ENCODE results near the gene WEE1. TPM values are rescaled to one million over a fixed set of nuclear protein-coding genes. Genes with fewer than 3 reads are reported as not detected.

WEE1 gene
- total RNA-seq, 2 experiments from 2014 or later, result 41.8 to 46.6 TPM

- Mint-ChIP-seq H3K4me3 (no peak overlapping the region), H3K36me3 (ENCODE audit: low read depth) (no peaks in the 10 kb centered on the region), H3K27ac (no peak overlapping the region), H3K4me1 (ENCODE audit: low read depth) (peaks cover 12% of the 10 kb centered on the region), H3K27me3 (ENCODE audit: low read depth) (peaks cover 3% of the 10 kb centered on the region), H3K9me3 (no peaks in the 10 kb centered on the region)
- no peak for DNase-seq
- CTCF ChIA-PET, result interaction anchor here (0.6 kb wide), 1 partner anchor 301 kb away, joined by 3 read pairs; no protein-coding TSS in a partner anchor
- intact Hi-C loops (cut with micrococcal nuclease), result loop anchor here (10.0 kb wide), 1 partner anchor 654 kb away; the partner anchor contains the start of gene AKIP1
Observed at GRCh38 chr11:9568161-9568853, 5.2 kb upstream of the WEE1 start.

- no peak for DNase-seq
- intact Hi-C loops (cut with micrococcal nuclease), result loop anchor here (10.0 kb wide), 1 partner anchor 654 kb away; the partner anchor contains the start of gene AKIP1
- Mint-ChIP-seq H3K9me3 (no peaks in the 10 kb centered on the region), H3K27ac (no peak overlapping the region), H3K4me1 (ENCODE audit: low read depth) (peaks cover 12% of the 10 kb centered on the region), H3K27me3 (ENCODE audit: low read depth) (peaks cover 3% of the 10 kb centered on the region), H3K4me3 (no peak overlapping the region), H3K36me3 (ENCODE audit: low read depth) (no peaks in the 10 kb centered on the region)
- CTCF ChIA-PET, result no interaction called here
Observed at GRCh38 chr11:9568854-9569587, 4.4 kb upstream of the WEE1 start.

GRCh38 chr11:9569588-9570164 is 3.8 kb upstream of the WEE1 start:
- Mint-ChIP-seq H3K36me3 (ENCODE audit: low read depth) (peaks cover 2% of the 10 kb centered on the region), H3K4me3 (no peak overlapping the region), H3K27ac (no peak overlapping the region), H3K9me3 (no peaks in the 10 kb centered on the region), H3K27me3 (ENCODE audit: low read depth) (peaks cover 4% of the 10 kb centered on the region), H3K4me1 (ENCODE audit: low read depth) (peaks cover 12% of the 10 kb centered on the region)
- CTCF ChIA-PET, result no interaction called here
- intact Hi-C loops (cut with micrococcal nuclease), result loop anchor here (5.0 to 10.0 kb wide), 5 partner anchors 362 to 885 kb away; partner anchors contain the start of genes AKIP1, AMPD3 and NRIP3
- no peak for DNase-seq

- Mint-ChIP-seq H3K4me3 (no peak overlapping the region), H3K9me3 (no peaks in the 10 kb centered on the region), H3K27me3 (ENCODE audit: low read depth) (peaks cover 10% of the 10 kb centered on the region), H3K27ac (no peak overlapping the region), H3K36me3 (ENCODE audit: low read depth) (peaks cover 10% of the 10 kb centered on the region), H3K4me1 (ENCODE audit: low read depth) (peaks cover 16% of the 10 kb centered on the region)
- DNase-seq, result no peak
- CTCF ChIA-PET, result no interaction called here
- intact Hi-C loops (cut with micrococcal nuclease), result loop anchor here (5.0 to 10.0 kb wide), 4 partner anchors 363 to 884 kb away; partner anchors contain the start of genes AMPD3 and NRIP3
Observed at GRCh38 chr11:9570313-9571025, 3.0 kb upstream of the WEE1 start.

GRCh38 chr11:9571071-9571762 is 2.3 kb upstream of the WEE1 start:
- no peaks in the 10 kb centered on the region for H3K9me3 Mint-ChIP-seq
- CTCF ChIA-PET, result interaction anchor here (0.7 to 1.1 kb wide), 3 partner anchors 36 to 42 kb away, joined by 3 to 5 read pairs (median 3); no protein-coding TSS in a partner anchor
- no peak overlapping the region for H3K4me3 Mint-ChIP-seq
- H3K4me1 Mint-ChIP-seq (ENCODE audit: low read depth), result peaks cover 16% of the 10 kb centered on the region
- intact Hi-C loops (cut with micrococcal nuclease), result loop anchor here (5.0 to 10.0 kb wide), 4 partner anchors 364 to 884 kb away; partner anchors contain the start of genes AMPD3 and NRIP3
- H3K36me3 Mint-ChIP-seq (ENCODE audit: low read depth), result peaks cover 18% of the 10 kb centered on the region
- H3K27ac Mint-ChIP-seq, result no peak overlapping the region
- DNase-seq, result no peak
- H3K27me3 Mint-ChIP-seq (ENCODE audit: low read depth), result peaks cover 10% of the 10 kb centered on the region

GRCh38 chr11:9571763-9572115 is 1.7 kb upstream of the WEE1 start:
- DNase-seq, result no peak
- intact Hi-C loops (cut with micrococcal nuclease), result loop anchor here (2.0 to 10.0 kb wide), 8 partner anchors 15 to 884 kb away; partner anchors contain the start of genes AMPD3, NRIP3 and TMEM41B
- Mint-ChIP-seq H3K4me3 (peak overlapping the region; percentile 1), H3K36me3 (ENCODE audit: low read depth) (peaks cover 23% of the 10 kb centered on the region), H3K27ac (no peak overlapping the region), H3K9me3 (no peaks in the 10 kb centered on the region), H3K4me1 (ENCODE audit: low read depth) (peaks cover 19% of the 10 kb centered on the region), H3K27me3 (ENCODE audit: low read depth) (peaks cover 10% of the 10 kb centered on the region)
- CTCF ChIA-PET, result interaction anchor here (1.0 to 1.1 kb wide), 2 partner anchors 37 to 40 kb away, joined by 3 to 5 read pairs; no protein-coding TSS in a partner anchor

- Mint-ChIP-seq H3K27me3 (ENCODE audit: low read depth) (peaks cover 10% of the 10 kb centered on the region), H3K4me3 (peak overlapping the region; percentile 93), H3K27ac (peak overlapping the region; percentile 77), H3K4me1 (ENCODE audit: low read depth) (peaks cover 29% of the 10 kb centered on the region), H3K36me3 (ENCODE audit: low read depth) (peaks cover 43% of the 10 kb centered on the region), H3K9me3 (no peaks in the 10 kb centered on the region)
- intact Hi-C loops (cut with micrococcal nuclease), result loop anchor here (1.0 to 10.0 kb wide), 13 partner anchors 8 to 887 kb away; partner anchors contain the start of genes AMPD3, NRIP3 and TMEM41B
- peak; percentile 25 for DNase-seq
- CTCF ChIA-PET, result interaction anchor here (0.6 to 2.2 kb wide), 6 partner anchors 10 to 184 kb away, joined by 3 to 10 read pairs (median 4); no protein-coding TSS in a partner anchor
Observed at GRCh38 chr11:9573775-9574621, 528 bp downstream of the WEE1 start.

GRCh38 chr11:9574622-9575259 is 1.3 kb downstream of the WEE1 start:
- CTCF ChIA-PET, result interaction anchor here (1.3 to 2.2 kb wide), 5 partner anchors 10 to 40 kb away, joined by 3 to 10 read pairs (median 4); no protein-coding TSS in a partner anchor
- Mint-ChIP-seq H3K4me3 (peak overlapping the region; percentile 93), H3K9me3 (no peaks in the 10 kb centered on the region), H3K27ac (peak overlapping the region; percentile 77), H3K27me3 (ENCODE audit: low read depth) (peaks cover 10% of the 10 kb centered on the region), H3K36me3 (ENCODE audit: low read depth) (peaks cover 49% of the 10 kb centered on the region), H3K4me1 (ENCODE audit: low read depth) (peaks cover 31% of the 10 kb centered on the region)
- intact Hi-C loops (cut with micrococcal nuclease), result loop anchor here (1.0 to 10.0 kb wide), 5 partner anchors 8 to 887 kb away; partner anchors contain the start of genes AMPD3 and NRIP3
- DNase-seq, result peak; percentile 29

- Mint-ChIP-seq H3K27ac (peak overlapping the region; percentile 38), H3K36me3 (ENCODE audit: low read depth) (peaks cover 52% of the 10 kb centered on the region), H3K9me3 (no peaks in the 10 kb centered on the region), H3K27me3 (ENCODE audit: low read depth) (peaks cover 10% of the 10 kb centered on the region), H3K4me1 (ENCODE audit: low read depth) (peaks cover 31% of the 10 kb centered on the region), H3K4me3 (peak overlapping the region; percentile 93)
- no peak for DNase-seq
- CTCF ChIA-PET, result interaction anchor here (1.3 kb wide), 2 partner anchors 22 to 38 kb away, joined by 4 read pairs; no protein-coding TSS in a partner anchor
- intact Hi-C loops (cut with micrococcal nuclease), result loop anchor here (10.0 kb wide), 1 partner anchor 879 kb away; the partner anchor contains the start of gene AMPD3
Observed at GRCh38 chr11:9575260-9576240, 2.1 kb downstream of the WEE1 start.

Measured in activated naive CD4-positive, alpha-beta T cell treated with anti-CD3 and anti-CD28 coated beads for 36 hours (primary cell).